ENCODE data around the gene ATP11B. TPM values are rescaled to one million over a fixed set of nuclear protein-coding genes. Genes with fewer than 3 reads are reported as not detected.

ATP11B gene
- total and polyA plus RNA-seq, 9 of the 15 experiments (the other 6 are each of a cell fraction or from before 2014, with no cell fraction given): 11.9 to 68.7 (median 41.8) TPM

- Histone ChIP-seq H3K79me2 (ENCODE audit: control insufficient read depth, insufficient read depth, low read length) (no peaks in the 10 kb centered on the region), H3K9me1 (ENCODE audit: control insufficient read depth, insufficient read depth, low read length) (no peaks in the 10 kb centered on the region), H3K36me3 (ENCODE audit: control insufficient read depth, insufficient read depth, low read length) (peaks cover 30% of the 10 kb centered on the region; the same call in 2 of the 3 replicates), H3K27me3 (ENCODE audit: control insufficient read depth in 2 of 2, insufficient read depth in 2 of 2, low read length in 2 of 2) (no peaks in the 10 kb centered on the region), H4K20me1 (replicated peaks; ENCODE audit: control insufficient read depth, insufficient read depth, low read length) (0 out of 2 replicates have a peak, but pooled peaks cover 2% of the 10 kb centered on the region), H3K9ac (ENCODE audit: insufficient read depth in 1 of 2, low read depth in 2 of 2, low read length in 2 of 2) (no peak overlapping the region), H3K4me3 (no peak overlapping the region), H3K4me2 (ENCODE audit: insufficient read depth, low read length) (no peak overlapping the region), H2AFZ (ENCODE audit: low read depth, low read length) (no peak overlapping the region), H3K9me3 (replicated peaks; ENCODE audit: control insufficient read depth, insufficient read depth, low read depth, low read length) (no peaks in the 10 kb centered on the region), H3K4me1 (replicated peaks in 1 of 2; ENCODE audit: control insufficient read depth in 2 of 2, insufficient read depth in 2 of 2, low read length in 2 of 2) (peaks cover 0 to 8% of the 10 kb centered on the region in 2 experiments; a peak in 2 of 5 replicates), H3K27ac (ENCODE audit: extremely low read depth, low read depth, low read length) (no peak overlapping the region)
- 97% methylated on average over 3 of the region's 3 CpGs for WGBS (ENCODE audit: insufficient coverage, low coverage, missing lambda C conversion rate)
- FAIRE-seq (no peak), ATAC-seq (no peak), DNase-seq (ENCODE audit: extremely low read depth in 1 of 4, low spot score in 3 of 4) (no peak)
- TF ChIP-seq ZNF407 (IDR thresholded peaks at IDR 0.05; ENCODE audit: low read depth) (no peak), RBM25 (IDR thresholded peaks at IDR 0.05; ENCODE audit: low read depth, low read length, severe bottlenecking) (peak; percentile 41)
- intact Hi-C loops (cut with micrococcal nuclease): no loop called here
- POLR2A ChIA-PET: no interaction called here
- CTCF ChIA-PET (ENCODE audit: low intra/inter-chr PET ratio): no interaction called here
- no TSS peak for BruUV-seq (replicated peaks)
- in situ Hi-C loops (cut with MboI): no loop called here
These were observed 148.4 kb downstream of the ATP11B start for GRCh38 chr3:182941719-182942118.
